HG03196 (cell line): Measurements from ENCODE around the gene TPO.

Experiments
- ATAC-seq: cut with Tn5 transposase; IDR thresholded peaks from one replicate; pipeline ENCODE4 v1.9.1; 2021; ENCODE audit not compliant: unreplicated experiment

TPO gene

DNA sequence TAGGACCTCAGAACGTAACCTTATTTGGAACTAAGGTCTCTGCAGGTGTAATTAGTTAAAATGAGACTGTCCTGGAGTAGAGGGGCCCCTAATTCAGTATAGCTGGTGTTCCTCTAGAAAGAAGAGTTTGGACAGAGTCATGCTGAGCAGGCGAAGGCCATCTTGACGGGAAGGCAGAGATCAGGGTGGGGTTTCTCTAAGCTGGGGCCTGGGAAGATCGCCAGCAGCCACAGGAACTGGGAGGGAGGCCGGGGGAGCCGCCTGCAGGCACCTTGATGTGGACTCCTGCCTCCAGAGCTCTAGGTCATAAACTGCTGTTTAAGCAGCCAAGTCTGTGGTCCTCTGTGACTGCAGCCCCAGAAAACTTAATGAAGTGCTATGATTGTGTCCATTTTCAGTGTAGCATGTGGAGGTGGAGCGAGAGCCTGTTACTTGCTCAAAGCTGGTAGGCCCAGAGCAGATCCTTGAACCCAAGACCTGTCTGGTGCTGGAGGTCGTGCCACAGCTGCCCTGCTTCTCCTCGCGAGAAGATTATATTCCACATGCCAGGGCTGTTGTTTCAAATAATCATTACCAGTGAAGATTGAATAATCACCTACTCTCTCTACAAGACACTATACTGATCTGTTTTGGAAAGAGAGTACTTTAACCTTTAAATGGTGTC, 105.7 kb downstream of the TPO start:
- ATAC-seq: no peak

DNA sequence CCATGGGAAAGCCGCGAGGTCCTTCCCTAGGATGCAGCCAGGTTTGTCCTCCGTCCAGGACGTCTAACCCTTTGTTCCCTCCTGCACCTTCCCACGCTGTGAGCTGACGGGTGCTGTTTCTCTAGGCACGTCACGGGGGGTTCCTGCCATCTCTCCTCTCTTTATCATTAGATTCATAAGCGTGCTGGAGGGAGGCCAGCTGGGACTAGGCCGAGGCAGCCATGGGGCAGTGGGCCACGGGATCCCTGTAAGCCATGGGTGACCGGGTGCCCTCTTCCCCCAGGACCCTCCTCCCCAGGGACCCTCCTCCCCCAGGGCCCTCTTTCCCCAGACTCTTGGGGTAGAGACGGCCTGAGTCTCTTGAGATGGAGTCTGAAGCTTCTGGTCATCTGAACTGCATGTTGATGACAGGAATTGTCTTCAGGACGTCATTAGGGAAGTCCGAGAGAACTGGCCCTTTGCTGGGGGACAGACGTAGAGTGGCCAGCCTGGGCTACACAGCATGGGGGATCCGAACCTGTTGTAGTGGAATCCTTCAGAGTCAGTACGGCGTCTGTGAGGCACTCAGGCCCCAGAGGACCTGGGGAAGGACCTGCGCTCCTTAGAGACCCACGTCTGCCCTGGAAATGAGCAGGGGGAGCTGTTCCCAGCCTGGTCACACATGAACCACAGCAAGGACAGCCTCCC, 108.1 kb downstream of the TPO start:
- ATAC-seq: no peak

DNA sequence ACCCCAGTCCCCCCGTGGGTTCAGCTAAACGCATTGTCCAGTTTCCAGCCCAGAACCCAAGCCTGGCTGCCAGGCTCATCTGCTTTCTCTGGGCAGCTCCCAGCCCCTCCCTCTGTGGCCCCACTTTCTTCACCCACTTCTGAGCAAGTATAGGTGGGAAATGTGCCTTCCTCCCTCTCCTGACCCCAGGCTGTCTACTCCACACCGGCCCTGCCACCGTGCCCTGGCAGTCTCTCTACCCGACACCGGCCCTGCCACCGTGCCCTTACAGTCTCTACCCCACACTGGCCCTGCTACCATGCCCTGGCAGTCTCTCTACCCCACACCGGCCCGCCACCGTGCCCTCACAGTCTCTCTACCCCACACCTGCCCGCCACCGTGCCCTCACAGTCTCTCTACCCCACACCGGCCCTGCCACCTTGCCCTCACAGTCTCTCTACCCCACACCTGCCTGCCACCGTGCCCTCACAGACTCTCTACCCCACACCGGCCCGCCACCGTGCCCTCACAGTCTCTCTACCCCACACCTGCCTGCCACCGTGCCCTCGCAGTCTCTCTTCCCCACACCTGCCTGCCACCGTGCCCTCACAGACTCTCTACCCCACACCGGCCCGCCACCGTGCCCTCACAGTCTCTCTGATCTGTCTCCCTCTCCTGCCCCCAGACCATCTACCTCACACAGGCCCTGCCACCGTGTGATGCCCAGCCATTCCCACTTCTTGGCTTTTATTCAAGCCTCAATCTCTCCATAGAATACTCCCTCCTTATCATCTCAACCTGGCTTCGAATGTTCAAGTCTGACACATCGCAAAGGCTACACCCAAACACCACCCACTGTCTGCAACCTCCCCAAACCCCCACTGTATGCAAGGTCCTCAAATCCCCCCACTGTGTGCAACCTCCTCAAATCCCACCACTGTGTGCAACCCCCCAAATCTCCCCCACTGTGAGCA, 108.9 kb downstream of the TPO start:
- ATAC-seq: no peak

DNA sequence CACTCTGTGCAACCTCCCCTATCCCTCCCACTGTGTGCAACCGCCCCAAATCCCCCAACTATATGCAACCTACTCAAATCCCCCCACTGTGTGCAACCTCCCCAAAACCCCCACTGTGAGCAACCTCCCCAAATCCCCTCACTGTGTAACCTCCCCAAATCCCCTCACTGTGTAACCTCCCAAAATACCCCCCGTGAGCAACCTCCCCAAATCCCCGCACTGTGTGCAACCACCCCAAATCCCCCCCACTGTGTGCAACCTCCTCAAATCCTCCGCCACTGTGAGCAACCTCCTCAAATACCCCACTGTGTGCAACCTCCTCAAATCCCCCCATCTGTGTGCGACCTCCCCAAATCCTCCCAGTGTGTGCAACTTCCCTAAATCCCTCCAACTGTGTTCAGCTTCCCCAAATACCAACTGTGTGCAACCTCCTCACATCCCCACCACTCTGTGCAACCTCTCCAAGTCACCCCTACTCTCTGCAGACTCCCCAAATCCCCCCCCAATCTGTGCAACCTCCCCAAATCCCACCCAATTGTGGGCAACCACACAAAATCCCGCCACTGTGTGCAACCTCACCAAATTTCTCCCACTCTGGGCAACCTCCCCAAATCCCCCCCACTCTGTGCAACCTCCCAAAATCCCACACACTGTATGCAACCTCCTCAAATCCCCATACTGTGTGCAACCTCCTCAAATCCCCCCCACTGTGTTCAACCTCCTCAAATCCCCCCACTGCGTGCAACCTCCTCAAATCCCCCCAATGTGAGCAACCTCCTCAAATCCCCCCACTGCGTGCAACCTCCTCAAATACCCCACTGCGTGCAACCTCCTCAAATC, 114.1 kb downstream of the TPO start:
- no peak for ATAC-seq

DNA sequence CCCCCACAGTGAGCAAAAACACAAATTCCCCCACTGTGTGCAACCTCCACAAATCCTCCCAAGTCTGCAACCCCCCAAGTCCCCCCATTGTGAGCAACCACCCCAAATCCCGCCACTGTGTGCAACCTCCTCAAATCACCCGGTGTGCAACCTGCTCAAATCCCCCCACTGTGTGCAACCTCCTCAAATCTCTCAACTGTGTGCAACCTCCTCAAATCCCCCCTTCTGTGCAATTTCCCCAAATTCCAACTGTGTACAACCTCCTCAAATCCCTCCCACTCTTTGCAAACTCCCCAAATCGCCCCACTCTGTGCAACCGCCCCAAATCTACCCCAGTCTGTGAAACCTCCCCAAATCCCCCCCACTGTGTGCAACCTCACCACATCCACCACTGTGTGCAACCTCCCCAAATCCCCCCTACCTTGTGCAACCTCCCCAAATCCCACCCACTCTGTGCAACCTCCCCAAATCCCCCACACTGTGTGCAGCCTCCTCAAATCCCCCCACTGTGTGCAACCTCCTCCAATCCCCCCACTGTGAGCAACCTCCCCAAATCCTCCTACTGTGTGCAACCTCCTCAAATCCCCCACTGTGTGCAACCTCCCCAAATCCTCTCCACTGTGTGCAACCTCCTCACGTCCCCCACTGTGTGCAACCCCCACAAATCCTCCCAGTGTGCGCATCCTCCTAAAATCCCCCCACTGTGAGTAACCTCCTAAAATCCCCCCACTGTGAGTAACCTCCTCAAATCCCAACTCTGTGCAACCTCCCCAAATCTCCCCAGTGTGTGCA, 115.2 kb downstream of the TPO start:
- ATAC-seq: no peak

DNA sequence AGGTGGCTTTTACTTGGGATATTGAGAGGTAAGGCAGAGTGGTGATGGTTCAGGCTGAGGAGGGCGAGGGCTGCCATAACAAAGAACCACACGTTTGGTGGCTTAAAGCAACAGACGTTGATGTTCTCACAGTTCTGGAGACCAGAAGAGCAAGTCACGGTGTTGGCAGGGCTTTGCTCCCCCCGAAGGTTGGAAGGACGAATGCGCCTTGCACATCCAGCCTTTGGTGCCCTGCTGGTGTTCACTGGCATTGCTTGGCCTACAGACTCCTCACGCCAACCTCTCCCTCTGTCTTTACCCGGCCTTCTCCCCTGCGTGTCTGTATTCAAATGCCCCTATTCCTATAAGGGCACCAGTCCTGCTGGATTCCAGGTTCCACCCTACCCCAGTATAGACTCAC, 125.4 kb downstream of the TPO start:
- ATAC-seq: no peak

DNA sequence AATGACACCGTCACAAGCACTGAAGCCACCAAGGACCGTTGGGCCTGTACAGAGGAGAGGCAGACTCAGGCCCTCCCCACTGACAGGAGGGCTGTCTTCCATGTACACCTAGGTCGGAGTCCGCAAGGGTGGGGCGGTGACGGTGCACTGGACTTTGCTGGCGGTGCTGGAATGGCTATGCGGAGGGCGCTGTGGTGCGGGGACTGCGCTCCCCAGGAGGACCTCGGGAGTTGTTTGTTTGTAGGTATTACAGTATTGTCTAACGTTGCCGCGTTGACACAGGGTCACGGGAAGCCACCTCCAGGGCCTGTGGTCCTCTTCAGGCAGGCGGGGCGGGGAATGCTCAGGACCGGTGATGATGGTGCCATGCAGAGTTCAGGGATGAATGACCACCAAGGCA, 126.2 kb downstream of the TPO start:
- ATAC-seq: no peak

DNA sequence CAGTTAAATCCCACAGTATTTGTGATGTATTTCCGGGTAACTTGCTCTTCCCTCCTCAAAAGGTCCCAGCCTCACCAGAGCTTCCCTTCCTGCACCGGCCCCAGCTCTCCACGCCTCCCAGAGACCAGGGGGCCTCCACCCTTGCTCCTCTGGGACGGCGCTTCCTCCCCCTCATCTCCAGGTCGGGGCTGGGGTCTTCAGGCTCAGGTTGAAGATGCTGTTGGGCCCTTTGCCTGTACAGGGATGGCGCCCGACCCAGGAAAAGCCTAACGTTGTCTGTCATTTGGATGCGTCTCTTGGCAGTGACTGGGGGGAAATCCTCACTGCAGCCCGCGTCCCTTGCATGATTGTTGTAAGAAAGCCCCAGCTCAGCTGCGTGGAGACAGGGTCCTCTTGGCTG, 126.7 kb downstream of the TPO start:
- no peak for ATAC-seq

DNA sequence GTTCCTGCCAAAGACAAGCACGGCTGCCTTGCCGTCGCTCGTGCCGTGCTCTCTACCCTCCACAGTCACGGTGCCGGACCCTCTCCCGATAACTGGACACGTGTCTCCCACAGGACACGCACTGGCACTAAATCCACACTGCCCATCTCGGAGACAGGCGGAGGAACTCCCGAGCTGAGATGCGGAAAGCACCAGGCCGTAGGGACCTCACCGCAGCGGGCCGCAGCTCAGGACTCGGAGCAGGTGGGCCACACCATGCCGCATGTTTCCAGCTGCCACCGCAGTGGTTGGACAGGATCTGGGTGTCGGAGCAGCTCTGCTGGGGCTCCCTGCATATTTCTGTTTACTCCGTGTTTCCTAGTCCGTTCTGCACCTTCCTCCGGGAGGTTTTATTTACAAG, 127.2 kb downstream of the TPO start:
- ATAC-seq: no peak

DNA sequence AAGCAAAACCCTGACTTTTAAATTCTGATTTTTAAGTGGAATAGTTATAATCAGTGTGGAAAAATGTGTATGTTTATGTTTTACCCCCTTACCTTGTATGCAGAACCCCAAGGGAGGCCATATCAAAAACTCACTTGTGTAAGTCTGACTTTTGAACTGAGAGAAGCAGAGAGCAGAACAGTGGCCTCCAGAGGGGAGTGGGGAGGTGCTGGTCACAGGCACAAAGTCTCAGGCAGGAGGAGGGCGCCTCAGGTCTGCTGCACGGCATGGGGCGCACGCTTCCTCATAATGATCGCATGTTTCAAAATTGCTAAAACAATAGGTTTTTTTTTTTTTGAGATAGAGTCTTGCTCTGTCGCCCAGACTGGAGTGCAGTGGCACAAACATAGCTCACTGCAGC, 127.8 kb downstream of the TPO start:
- no peak for ATAC-seq

DNA sequence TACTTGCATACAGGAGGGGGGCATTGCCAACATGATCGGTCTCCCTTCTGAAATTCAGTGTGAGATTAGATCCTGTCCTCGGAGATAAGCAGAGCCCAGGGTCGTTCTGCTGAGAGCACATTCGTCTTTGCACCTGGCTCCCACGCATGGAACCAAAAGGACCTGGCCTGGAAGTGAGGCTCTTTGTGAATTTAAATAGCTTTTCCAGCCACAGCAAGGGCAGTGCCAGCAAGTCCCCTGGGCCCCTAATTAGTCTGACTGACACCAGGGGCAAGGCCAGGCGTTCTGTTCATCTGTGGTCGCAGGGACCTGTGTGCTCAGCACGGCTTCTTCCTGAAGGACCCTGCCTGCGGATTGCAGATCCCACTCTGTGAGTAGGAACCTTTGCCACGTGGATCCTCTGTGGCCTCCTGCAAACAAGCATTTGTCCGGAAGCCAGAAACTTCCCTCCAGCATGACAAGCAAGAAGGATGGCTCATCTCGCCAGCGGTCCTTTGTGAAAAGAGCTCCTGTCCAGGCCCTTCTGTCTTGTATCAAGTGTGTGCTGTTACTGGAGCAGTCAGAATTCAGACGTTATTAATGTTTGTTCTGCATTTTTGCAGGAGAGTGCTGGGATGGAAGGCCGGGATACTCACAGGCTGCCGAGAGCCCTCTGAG, 128.7 kb downstream of the TPO start:
- no peak for ATAC-seq

DNA sequence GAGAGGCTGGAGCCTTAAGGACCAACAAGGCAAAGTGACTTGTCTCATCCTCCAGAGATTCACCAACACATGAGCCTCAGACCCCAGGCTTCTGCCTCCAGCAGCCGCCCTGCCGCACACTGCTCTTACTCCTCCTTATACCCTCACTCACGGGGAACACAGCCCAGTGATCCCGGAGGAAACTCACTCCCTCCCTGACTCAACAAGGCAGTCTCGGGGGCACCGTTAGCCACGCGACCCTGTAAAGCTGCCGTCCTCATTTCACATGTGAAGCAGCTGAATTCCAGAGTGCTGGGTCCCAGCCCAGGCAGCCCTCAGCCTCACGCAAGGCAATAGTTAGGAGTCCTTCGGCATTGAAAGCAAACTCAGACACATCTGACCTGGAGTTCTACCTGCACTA, 129.7 kb downstream of the TPO start:
- no peak for ATAC-seq

DNA sequence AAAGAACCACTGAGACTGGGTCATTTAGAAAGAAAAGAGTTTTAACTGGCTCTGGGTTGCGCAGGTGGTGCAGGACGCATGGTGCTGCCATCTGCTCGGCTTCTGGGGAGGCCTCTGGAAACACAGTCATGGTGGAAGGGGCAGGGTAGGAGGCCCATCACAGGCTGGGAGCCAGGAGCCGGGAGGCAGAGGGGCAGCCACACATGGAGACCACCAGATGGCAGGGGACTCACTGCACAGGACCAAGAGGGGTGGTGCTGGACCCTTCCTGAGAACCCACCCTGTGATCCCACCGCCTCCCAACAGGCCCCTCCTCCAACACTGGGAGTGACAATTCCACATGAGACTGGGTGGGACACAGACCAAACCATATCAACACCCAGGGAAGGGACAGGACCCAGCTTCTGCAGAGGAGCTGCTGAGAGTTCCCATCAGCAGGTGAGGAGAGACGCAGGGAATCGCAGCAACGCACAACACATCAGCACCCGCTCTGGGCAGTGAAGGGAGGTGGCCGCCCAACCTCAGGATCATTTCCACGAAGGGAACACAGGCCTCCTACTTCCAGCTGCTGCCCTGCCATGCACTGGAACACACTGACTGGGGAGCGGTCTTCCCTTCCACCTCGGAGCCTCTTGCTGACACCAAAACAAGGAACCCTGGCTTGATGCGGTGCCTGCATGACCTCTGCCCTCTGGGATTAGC, 130.7 kb downstream of the TPO start:
- ATAC-seq: no peak

DNA sequence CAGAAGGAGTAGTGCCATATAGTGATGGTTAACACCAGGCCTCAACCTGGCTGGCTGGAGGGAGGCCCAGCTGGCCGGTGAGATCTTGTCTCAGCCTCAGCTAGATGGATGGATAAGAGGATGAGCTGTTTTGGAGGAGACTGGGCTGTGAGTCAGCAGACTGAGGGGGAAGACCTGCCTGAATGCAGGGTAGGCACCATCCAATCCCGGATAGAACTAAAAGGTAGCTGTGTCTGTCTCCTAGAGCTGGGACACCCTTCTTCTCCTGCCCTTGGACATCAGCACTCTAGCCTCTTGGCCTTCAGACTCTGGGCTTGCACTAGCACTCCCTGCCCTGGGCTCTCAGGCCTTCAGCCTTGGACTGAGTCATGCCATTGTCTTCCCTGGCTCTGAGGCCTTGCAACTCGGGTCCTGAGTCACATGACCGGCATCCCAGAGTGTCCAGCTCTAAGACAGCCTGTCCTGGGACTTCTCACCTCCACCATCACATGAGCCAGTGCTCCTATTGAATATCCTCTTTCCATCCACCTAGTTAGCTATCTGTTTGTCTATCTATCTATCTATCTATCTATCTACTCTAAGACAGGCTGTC, 131.3 kb downstream of the TPO start:
- ATAC-seq: no peak

DNA sequence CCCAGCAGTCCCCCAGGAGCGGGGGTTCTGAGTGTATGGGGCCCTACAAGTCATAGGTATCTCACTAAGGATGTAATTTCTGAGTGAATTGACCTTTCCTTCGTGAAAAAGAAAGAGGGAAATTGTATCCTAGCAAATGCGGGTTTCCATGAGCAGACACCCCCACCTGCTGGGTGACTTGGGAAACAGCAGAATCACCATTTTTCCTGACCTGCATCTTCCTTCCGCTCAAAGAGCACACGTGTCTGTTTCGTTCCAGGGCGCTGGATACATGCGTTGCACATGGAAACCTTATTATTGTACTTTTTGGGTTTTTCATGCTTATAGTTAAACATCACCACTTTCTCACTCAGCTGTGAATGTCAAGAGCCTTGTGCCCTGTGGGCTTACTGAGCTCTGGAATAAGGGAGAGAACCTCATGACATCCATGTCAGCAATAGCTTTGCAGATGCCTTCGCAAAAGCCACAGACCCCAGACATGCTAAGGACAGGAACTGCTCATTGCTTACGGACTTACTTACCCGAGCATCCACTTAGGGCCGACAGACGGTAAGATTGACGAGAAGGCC, 132.8 kb downstream of the TPO start:
- ATAC-seq: no peak

DNA sequence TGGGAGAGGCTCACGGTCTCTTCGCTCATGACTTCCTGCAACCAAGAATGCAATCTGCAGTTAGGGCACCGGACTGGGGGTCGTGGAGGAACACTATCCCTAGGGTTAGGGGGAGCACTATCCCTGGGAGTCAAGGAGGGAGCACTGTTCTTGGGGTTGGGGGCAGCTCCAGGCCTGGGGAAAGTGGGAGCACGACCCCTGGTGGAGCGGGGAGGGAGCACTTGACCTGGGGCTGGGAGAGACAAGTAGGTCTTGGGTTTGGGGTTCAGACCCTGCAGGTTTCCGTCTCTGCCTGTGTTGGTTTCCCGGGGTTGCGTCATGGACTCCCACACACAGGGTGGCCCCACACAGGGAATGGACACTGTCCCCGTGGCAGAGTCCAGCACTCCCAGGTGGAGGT, 133.6 kb downstream of the TPO start:
- ATAC-seq: no peak

DNA sequence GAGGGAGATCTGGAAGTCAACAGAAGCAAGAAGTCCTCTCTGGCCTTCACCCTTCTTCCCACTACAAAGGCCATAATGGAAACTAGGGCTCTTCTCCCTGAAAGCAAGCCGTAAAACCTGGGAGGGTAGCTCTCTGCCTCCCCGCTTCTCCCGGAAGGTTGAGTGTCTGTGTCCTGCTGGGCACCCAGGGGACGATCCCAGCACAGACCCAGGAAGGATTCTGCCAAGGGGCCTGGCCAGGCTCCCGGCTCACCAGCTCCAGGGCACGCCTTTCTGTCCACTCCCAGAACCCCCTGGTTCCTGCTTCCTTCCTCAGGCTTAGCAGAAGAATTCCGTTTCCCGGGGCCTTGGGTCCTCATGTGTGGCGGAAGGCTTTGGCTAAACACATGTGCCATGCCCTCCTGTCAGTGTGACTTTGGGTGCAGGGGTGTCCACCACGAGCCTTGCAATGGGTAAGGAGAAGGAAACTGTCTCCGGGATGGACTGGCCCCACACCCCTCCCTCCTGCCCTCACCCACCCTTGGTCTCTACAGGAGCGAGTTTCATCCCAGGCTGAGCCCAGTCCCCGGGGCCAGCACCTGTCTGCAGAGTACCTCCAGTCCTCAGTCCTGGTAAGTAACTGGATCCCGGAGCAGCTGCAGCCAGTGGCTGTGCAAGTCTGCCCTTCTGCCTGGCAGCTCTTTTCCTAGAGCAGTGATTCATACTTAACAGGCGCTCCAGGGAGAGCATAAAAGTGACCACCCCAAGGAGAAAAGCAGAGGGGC, 135.8 kb downstream of the TPO start:
- ATAC-seq: no peak

DNA sequence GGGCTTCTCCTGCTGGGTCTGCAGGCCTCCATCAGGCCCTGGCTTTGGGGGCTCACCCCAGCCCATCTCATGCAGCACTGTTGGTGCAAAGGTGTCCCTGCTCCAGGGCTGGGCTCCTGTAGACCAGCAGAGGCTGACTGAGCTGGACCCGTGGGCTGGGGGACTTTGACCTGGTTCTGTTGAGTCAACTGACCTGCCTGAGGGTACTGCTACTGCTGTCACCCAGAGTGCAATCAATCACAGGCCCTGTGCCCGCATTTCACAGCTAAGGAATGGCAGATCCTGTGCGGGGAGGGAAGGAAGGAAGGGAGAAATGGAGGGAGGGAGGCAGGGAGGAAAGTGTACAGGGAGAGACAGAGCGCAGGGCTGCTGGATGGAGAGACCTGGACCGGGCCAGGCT, 136.8 kb downstream of the TPO start:
- ATAC-seq: no peak
